Measurements from ENCODE around the gene TMEM108. TPM values are rescaled to one million over a fixed set of nuclear protein-coding genes. Genes with fewer than 3 reads are reported as not detected.

TMEM108 gene
- total and polyA plus RNA-seq, 2 of the 4 experiments (the other 2 are of a cell fraction): 0.18 to 2.2 TPM

DNA sequence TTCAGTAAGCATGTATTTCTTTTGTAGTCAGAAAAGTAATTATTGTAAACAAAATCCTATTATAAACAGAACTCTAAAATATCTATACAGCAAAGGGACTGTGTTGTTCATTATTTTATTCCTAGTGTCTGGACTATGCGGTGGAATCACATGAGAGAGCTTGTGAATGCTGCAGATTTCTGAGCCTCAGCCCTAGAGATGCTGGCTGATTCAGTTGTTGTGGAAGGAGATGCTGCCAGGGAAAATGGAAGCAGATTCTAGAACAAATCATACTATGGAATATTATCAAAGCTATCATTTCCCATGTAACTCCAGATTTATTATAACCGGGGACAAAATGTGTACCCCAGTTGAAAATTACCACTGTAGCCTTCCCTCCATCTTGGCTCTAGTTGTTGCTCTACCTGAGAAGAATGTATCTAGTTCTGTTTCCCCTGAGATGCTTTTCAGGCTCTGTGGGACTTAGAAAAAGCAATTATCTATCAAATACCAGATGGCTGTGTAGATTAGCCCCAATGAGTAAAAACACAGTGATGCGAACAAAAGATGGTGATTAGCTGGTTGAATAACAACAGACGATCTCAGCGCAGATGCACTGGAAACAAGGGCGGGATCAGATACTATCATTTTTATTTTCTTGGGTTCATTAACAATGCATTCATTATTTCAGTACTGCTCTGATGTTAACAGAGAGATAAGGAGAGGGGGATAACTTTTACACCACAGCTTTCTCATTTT is 131.3 kb downstream of the TMEM108 start:
- intact Hi-C loops (cut with micrococcal nuclease): no loop called here
- H3K9ac ChIP-seq (ENCODE audit: low read depth, low read length): no peak overlapping the region
- BruUV-seq (replicated peaks): no TSS peak

More for the DNA sequence above, 131.3 kb downstream of the TMEM108 start:
- in situ Hi-C loops (cut with MboI; ENCODE audit: low sequenced_read_pairs): no loop called here
- Histone ChIP-seq H3K14ac (replicated peaks; ENCODE audit: low read depth, low read length) (no peak overlapping the region), H2BK20ac (ENCODE audit: low read depth, low read length) (no peak overlapping the region), H3K18ac (ENCODE audit: low read depth, low read length) (no peak overlapping the region), H3K27me3 (ENCODE audit: control insufficient read depth, insufficient read depth, low read length) (no peaks in the 10 kb centered on the region), H3K4me2 (ENCODE audit: low read depth, low read length) (no peak overlapping the region), H4K91ac (ENCODE audit: insufficient read depth, low read depth, low read length) (no peak overlapping the region), H2BK120ac (ENCODE audit: low read depth, low read length) (no peak overlapping the region), H3K56ac (ENCODE audit: extremely low read depth, insufficient read depth, low read length) (no peak overlapping the region), H2BK5ac (ENCODE audit: low read depth, low read length, poor library complexity, severe bottlenecking) (no peak overlapping the region), H2AFZ (replicated peaks; ENCODE audit: low read length, poor library complexity) (no peak overlapping the region), H3K9me1 (ENCODE audit: insufficient read depth, low read length) (no peaks in the 10 kb centered on the region), H2AK9ac (replicated peaks; ENCODE audit: low read depth, low read length, poor library complexity) (no peak overlapping the region), H4K5ac (ENCODE audit: low read depth, low read length) (no peak overlapping the region), H3K36me3 (ENCODE audit: control insufficient read depth, insufficient read depth, low read length) (no peaks in the 10 kb centered on the region), H4K20me1 (ENCODE audit: insufficient read depth, low read length) (no peaks in the 10 kb centered on the region), H3K27ac (ENCODE audit: insufficient read depth, low read length) (no peak overlapping the region), H3K4me3 (ENCODE audit: insufficient read depth, low read depth, low read length) (no peak overlapping the region), H3K4me1 (ENCODE audit: control insufficient read depth, insufficient read depth, low read length) (no peaks in the 10 kb centered on the region), H2AK5ac (ENCODE audit: low read depth, low read length) (no peak overlapping the region), H4K8ac (ENCODE audit: low read depth in 2 of 2, low read length in 2 of 2) (no peak overlapping the region), H3K79me1 (ENCODE audit: low read depth in 1 of 2, low read length in 2 of 2) (no peaks in the 10 kb centered on the region), H3K9me3 (ENCODE audit: control insufficient read depth, insufficient read depth, low read length) (peaks cover 1% of the 10 kb centered on the region; the same call in 1 of the 2 replicates), H2BK15ac (ENCODE audit: low read depth, low read length) (no peak overlapping the region), H3K4ac (ENCODE audit: low read depth, low read length) (no peak overlapping the region), H3K23ac (ENCODE audit: low read depth, low read length) (no peak overlapping the region)
- ChIA-PET POLR2A (ENCODE audit: unreplicated experiment) (no interaction called here), CTCF (no interaction called here)
- dilution Hi-C loops (cut with HindIII; ENCODE audit: low sequenced_read_pairs, unreplicated experiment): no loop called here
- no CpG with 5 or more reads among the region's 6 CpGs for WGBS, 2 experiments (ENCODE audit: extremely low coverage in 2 of 2, insufficient read length in 1 of 2)
- ATAC-seq (ENCODE audit: low read depth) (no peak), DNase-seq (no peak)
- TF ChIP-seq CHD1 (IDR thresholded peaks at IDR 0.05; ENCODE audit: low read depth, low read length) (no peak), MXI1 (IDR thresholded peaks at IDR 0.05; ENCODE audit: borderline replicate concordance, low read depth, low read length) (no peak), BHLHE40 (IDR thresholded peaks at IDR 0.05; ENCODE audit: low read depth, low read length) (no peak), SMC3 (IDR thresholded peaks at IDR 0.05; ENCODE audit: low read depth, low read length) (no peak), MAZ (IDR thresholded peaks at IDR 0.05; ENCODE audit: borderline replicate concordance, low read depth, low read length) (no peak), MAFK (IDR thresholded peaks at IDR 0.05; ENCODE audit: low read depth, low read length) (no peak), NFE2L2 (IDR thresholded peaks at IDR 0.05; ENCODE audit: low read depth, low read length) (no peak), RAD21 (IDR thresholded peaks at IDR 0.05; ENCODE audit: low read length) (no peak), RCOR1 (IDR thresholded peaks at IDR 0.05; ENCODE audit: insufficient replicate concordance, low read length) (no peak), FOS (IDR thresholded peaks at IDR 0.05; ENCODE audit: low read depth, low read length) (no peak), CEBPB (IDR thresholded peaks at IDR 0.05; ENCODE audit: low read depth, low read length) (no peak)
- TF ChIP-seq, protein P1, sequence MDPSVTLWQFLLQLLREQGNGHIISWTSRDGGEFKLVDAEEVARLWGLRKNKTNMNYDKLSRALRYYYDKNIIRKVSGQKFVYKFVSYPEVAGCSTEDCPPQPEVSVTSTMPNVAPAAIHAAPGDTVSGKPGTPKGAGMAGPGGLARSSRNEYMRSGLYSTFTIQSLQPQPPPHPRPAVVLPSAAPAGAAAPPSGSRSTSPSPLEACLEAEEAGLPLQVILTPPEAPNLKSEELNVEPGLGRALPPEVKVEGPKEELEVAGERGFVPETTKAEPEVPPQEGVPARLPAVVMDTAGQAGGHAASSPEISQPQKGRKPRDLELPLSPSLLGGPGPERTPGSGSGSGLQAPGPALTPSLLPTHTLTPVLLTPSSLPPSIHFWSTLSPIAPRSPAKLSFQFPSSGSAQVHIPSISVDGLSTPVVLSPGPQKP (IDR thresholded peaks at IDR 0.05; ENCODE audit: borderline replicate concordance, low read depth, low read length): no peak
- TF ChIP-seq, protein P2, sequence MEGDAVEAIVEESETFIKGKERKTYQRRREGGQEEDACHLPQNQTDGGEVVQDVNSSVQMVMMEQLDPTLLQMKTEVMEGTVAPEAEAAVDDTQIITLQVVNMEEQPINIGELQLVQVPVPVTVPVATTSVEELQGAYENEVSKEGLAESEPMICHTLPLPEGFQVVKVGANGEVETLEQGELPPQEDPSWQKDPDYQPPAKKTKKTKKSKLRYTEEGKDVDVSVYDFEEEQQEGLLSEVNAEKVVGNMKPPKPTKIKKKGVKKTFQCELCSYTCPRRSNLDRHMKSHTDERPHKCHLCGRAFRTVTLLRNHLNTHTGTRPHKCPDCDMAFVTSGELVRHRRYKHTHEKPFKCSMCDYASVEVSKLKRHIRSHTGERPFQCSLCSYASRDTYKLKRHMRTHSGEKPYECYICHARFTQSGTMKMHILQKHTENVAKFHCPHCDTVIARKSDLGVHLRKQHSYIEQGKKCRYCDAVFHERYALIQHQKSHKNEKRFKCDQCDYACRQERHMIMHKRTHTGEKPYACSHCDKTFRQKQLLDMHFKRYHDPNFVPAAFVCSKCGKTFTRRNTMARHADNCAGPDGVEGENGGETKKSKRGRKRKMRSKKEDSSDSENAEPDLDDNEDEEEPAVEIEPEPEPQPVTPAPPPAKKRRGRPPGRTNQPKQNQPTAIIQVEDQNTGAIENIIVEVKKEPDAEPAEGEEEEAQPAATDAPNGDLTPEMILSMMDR (conservative IDR thresholded peaks at IDR 0.05; ENCODE audit: low read depth, low read length): no peak
